Small intestine (tissue), 7 donors: ENCODE measurements around the gene CRAMP1. TPM values are rescaled to one million over a fixed set of nuclear protein-coding genes. Genes with fewer than 3 reads are reported as not detected.
"Not testable (repeated sequence)": the region's sequence is repeated elsewhere in the genome, so short reads cannot be mapped to it uniquely, and the experiment has no call there.

Experiments
- DNase-seq, 2 donors: peaks; one replicate each; pipeline versions ENCODE4 v3.0.0 to v3.0.0-alpha.2; 2013
- FAIRE-seq: peaks from 2 replicates; lab custom pipeline; 2012; peaks lifted over from hg19 to GRCh38; lab: Jason Lieb, UNC
- H3K27ac ChIP-seq, 3 donors: one replicate each; pipeline ENCODE4 v1.5.1; 2013; ENCODE audit warnings: low read length in 2 of 3, mild to moderate bottlenecking in 2 of 3, control low read depth in 1 of 3, inconsistent platforms in 1 of 3, low read depth in 1 of 3, moderate library complexity in 1 of 3
- H3K27me3 ChIP-seq, 3 donors: one replicate each; pipeline ENCODE4 v1.6.1; 2013; ENCODE audit warnings: low read length in 3 of 3, inconsistent platforms in 1 of 3; ENCODE audit not compliant: control insufficient read depth in 3 of 3, insufficient read depth in 3 of 3
- H3K36me3 ChIP-seq, 3 donors: one replicate each; pipeline ENCODE4 v1.6.1; 2013; ENCODE audit warnings: low read length in 3 of 3, inconsistent platforms in 1 of 3, low read depth in 1 of 3, mild to moderate bottlenecking in 1 of 3, moderate library complexity in 1 of 3; ENCODE audit not compliant: control insufficient read depth in 3 of 3, insufficient read depth in 2 of 3
- H3K4me1 ChIP-seq, 3 donors: one replicate each; pipeline ENCODE4 v1.6.1; 2013; ENCODE audit warnings: low read length in 2 of 3, inconsistent platforms in 1 of 3, low read depth in 1 of 3, mild to moderate bottlenecking in 1 of 3, moderate library complexity in 1 of 3; ENCODE audit not compliant: control insufficient read depth in 3 of 3, insufficient read depth in 2 of 3
- H3K4me3 ChIP-seq, 3 donors: one replicate each; pipeline ENCODE4 v1.5.1; 2013; ENCODE audit warnings: low read length in 3 of 3, control low read depth in 1 of 3, inconsistent platforms in 1 of 3, low read depth in 1 of 3, mild to moderate bottlenecking in 1 of 3, moderate library complexity in 1 of 3
- H3K9me3 ChIP-seq, 2 donors: one replicate each; pipeline ENCODE4 v1.6.1; 2013; ENCODE audit warnings: low read depth in 1 of 2, low read length in 1 of 2; ENCODE audit not compliant: control insufficient read depth in 2 of 2, insufficient read depth in 1 of 2
- WGBS, 3 donors: extraction: QIAGEN DNeasy Blood & Tissue Kit; methylation state at CpG; one replicate each; pipeline ENCODE4 v1.1.7; 2013; 5-methylcytosine and 5-hydroxymethylcytosine counted together
- polyA plus RNA-seq, 4 donors: library from polyadenylated mRNA; stranded (reverse) in 3 of 4; unstranded in 1 of 4; fragments of 200-250 nt in 3 of 4; fragments of 120-200 nt in 1 of 4; gene quantifications; one replicate each; pipeline versions ENCODE4 v1.2.1 to v1.2.3, GENCODE V29; 2013
- donor health status: healthy with polysubstance abuse.
- donor health status: control.
- donor health status: control.
- donor health status: Bipolar disorder and iron deficiency.
- donor health status: healthy.

Gene CRAMP1
- polyA plus RNA-seq, 4 donors: 2.4 to 18.3 (median 8.3) TPM

GRCh38 chr16:1719559-1720229 is 107.5 kb downstream of the CRAMP1 start:
- not testable (repeated sequence) for H3K27me3 ChIP-seq, H3K27ac ChIP-seq, H3K9me3 ChIP-seq, DNase-seq, H3K4me3 ChIP-seq, H3K4me1 ChIP-seq, FAIRE-seq
- H3K36me3 ChIP-seq: peaks cover 0 to 17% (median 0%) of the 10 kb centered on the region in 3 donors
- WGBS, 3 donors: 83 to 87% (median 85%) methylated on average over 12 of the region's 12 CpGs

- Histone ChIP-seq H3K4me3 (no peak overlapping the region), H3K27me3 (no peaks in the 10 kb centered on the region), H3K4me1 (no peaks in the 10 kb centered on the region), H3K9me3 (no peaks in the 10 kb centered on the region), H3K27ac (no peak overlapping the region), H3K36me3 (peaks cover 0 to 27% (median 0%) of the 10 kb centered on the region in 3 donors)
- DNase-seq: no peak
- no peak for FAIRE-seq
- WGBS, 3 donors: 95% methylated on average over 9 of the region's 9 CpGs
Measured at GRCh38 chr16:1721372-1721771, 109.2 kb downstream of the CRAMP1 start.

GRCh38 chr16:1723450-1724147 is 111.4 kb downstream of the CRAMP1 start:
- WGBS, 3 donors: 51 to 57% (median 53%) methylated on average over 6 of the region's 6 CpGs
- no peaks in the 10 kb centered on the region for H3K4me1 ChIP-seq
- DNase-seq (peak; percentile 51 to 58), FAIRE-seq (no peak)
- H3K4me3 ChIP-seq: no peak overlapping the region
- H3K27ac ChIP-seq: no peak overlapping the region
- no peaks in the 10 kb centered on the region for H3K27me3 ChIP-seq
- peaks cover 3 to 49% (median 5%) of the 10 kb centered on the region in 3 donors for H3K36me3 ChIP-seq
- H3K9me3 ChIP-seq: no peaks in the 10 kb centered on the region

GRCh38 chr16:1724491-1724890 is 112.3 kb downstream of the CRAMP1 start:
- DNase-seq: no peak
- Histone ChIP-seq H3K27ac (no peak overlapping the region), H3K36me3 (peaks cover 8 to 53% (median 10%) of the 10 kb centered on the region in 3 donors), H3K27me3 (no peaks in the 10 kb centered on the region), H3K4me3 (no peak overlapping the region), H3K4me1 (no peaks in the 10 kb centered on the region), H3K9me3 (no peaks in the 10 kb centered on the region)
- WGBS, 3 donors: 93 to 96% (median 95%) methylated on average over 12 of the region's 12 CpGs
- FAIRE-seq: no peak

- Histone ChIP-seq H3K27ac (no peak overlapping the region), H3K27me3 (no peaks in the 10 kb centered on the region), H3K9me3 (no peaks in the 10 kb centered on the region), H3K4me3 (no peak overlapping the region), H3K4me1 (no peaks in the 10 kb centered on the region), H3K36me3 (peaks cover 10 to 69% (median 13%) of the 10 kb centered on the region in 3 donors)
- DNase-seq (no peak), FAIRE-seq (no peak)
- 96 to 97% (median 97%) methylated on average over 32 of the region's 32 CpGs for WGBS, 3 donors
Measured at GRCh38 chr16:1726661-1727502, 114.7 kb downstream of the CRAMP1 start.

Other genes with a start within 250 kb of the CRAMP1 start
- 10 to 100 TPM in 1 of 4 donors, 1 to 10 TPM in 3; 1.9 to 21.1 (median 4.6) TPM for gene UNKL, start 197.7 kb upstream of the CRAMP1 start, polyA plus RNA-seq
- gene UQCC4, start 191.6 kb upstream of the CRAMP1 start, polyA plus RNA-seq: 10 to 100 TPM; 15.1 to 36.1 (median 28.2) TPM
- under 1 TPM in 2 of 4 donors, not detected in 2; 0.58 to 0.69 TPM for gene PERCC1, start 181.3 kb upstream of the CRAMP1 start, polyA plus RNA-seq
- 1 to 10 TPM in 2 of 4 donors, under 1 TPM in 1, not detected in 1; 0.76 to 1.4 (median 1.4) TPM for gene CCDC154, start 167.8 kb upstream of the CRAMP1 start, polyA plus RNA-seq
- gene CLCN7, start 137.3 kb upstream of the CRAMP1 start, polyA plus RNA-seq: 10 to 100 TPM; 28.4 to 88.3 (median 42.8) TPM
- gene PTX4, start 123.4 kb upstream of the CRAMP1 start, polyA plus RNA-seq: under 1 TPM in 2 of 4 donors, not detected in 2; 0.04 to 0.07 TPM
- gene TELO2, start 119.0 kb upstream of the CRAMP1 start, polyA plus RNA-seq: 10 to 100 TPM; 41.3 to 50.3 (median 44.7) TPM
- gene TMEM204, start 78.7 kb upstream of the CRAMP1 start, polyA plus RNA-seq: 10 to 100 TPM in 1 of 4 donors, 1 to 10 TPM in 3; 1.6 to 23.8 (median 7.0) TPM
- 10 to 100 TPM in 1 of 4 donors, 1 to 10 TPM in 3; 2.2 to 13.2 (median 4.8) TPM for gene IFT140, start 288 bp upstream of the CRAMP1 start, polyA plus RNA-seq
- 10 to 100 TPM; 17.0 to 52.4 (median 36.3) TPM for gene JPT2, start 65.9 kb downstream of the CRAMP1 start, polyA plus RNA-seq
- 10 to 100 TPM; 26.2 to 60.1 (median 39.6) TPM for gene MAPK8IP3, start 93.8 kb downstream of the CRAMP1 start, polyA plus RNA-seq
- 100 to 1,000 TPM in 2 of 4 donors, 10 to 100 TPM in 2; 61.2 to 293 (median 153) TPM for gene NME3, start 159.2 kb downstream of the CRAMP1 start, polyA plus RNA-seq
- gene EME2, start 160.4 kb downstream of the CRAMP1 start, polyA plus RNA-seq: 10 to 100 TPM in 2 of 4 donors, 1 to 10 TPM in 2; 6.8 to 16.1 (median 9.6) TPM
- 100 to 1,000 TPM in 3 of 4 donors, 10 to 100 TPM in 1; 88.9 to 199 (median 172) TPM for gene MRPS34, start 160.8 kb downstream of the CRAMP1 start, polyA plus RNA-seq
- 100 to 1,000 TPM in 2 of 4 donors, 10 to 100 TPM in 2; 41.3 to 197 (median 97.4) TPM for gene SPSB3, start 170.2 kb downstream of the CRAMP1 start, polyA plus RNA-seq
- gene NUBP2, start 170.6 kb downstream of the CRAMP1 start, polyA plus RNA-seq: 10 to 100 TPM; 38.6 to 70.7 (median 61.8) TPM
- gene IGFALS, start 181.3 kb downstream of the CRAMP1 start, polyA plus RNA-seq: 10 to 100 TPM in 1 of 4 donors, under 1 TPM in 3; 0.16 to 17.0 (median 0.38) TPM
- 100 to 1,000 TPM in 2 of 4 donors, 10 to 100 TPM in 2; 49.4 to 167 (median 102) TPM for gene HAGH, start 214.5 kb downstream of the CRAMP1 start, polyA plus RNA-seq
- 100 to 1,000 TPM in 1 of 4 donors, 10 to 100 TPM in 3; 55.1 to 181 (median 76.7) TPM for gene FAHD1, start 214.8 kb downstream of the CRAMP1 start, polyA plus RNA-seq